Adrenal gland (tissue), 5 donors: ENCODE data around the gene DPY19L2.
"Not testable (repeated sequence)": the region's sequence is repeated elsewhere in the genome, so short reads cannot be mapped to it uniquely, and the experiment has no call there.

Source experiments
- POLR2A ChIP-seq, 2 donors: fragments of 450-650 bp; IDR thresholded peaks; one replicate each; pipeline ENCODE4 v1.6.1; 2017; ENCODE audit warnings: antibody characterized with exemption in 2 of 2, mild to moderate bottlenecking in 2 of 2, moderate library complexity in 1 of 2
- TF ChIP-seq, protein P1 (sequence below), 6 experiments: fragments of 450-650 bp in 4 of 6; fragments of 200-600 bp in 2 of 6; sonication (generic) in 1 of 6; IDR thresholded peaks; 1 replicate in 5 of 6; 2 replicates in 1 of 6; pipeline versions ENCODE4 v1.5.1 to v1.8.0; 2016 to 2021; ENCODE audit warnings: antibody characterized with exemption in 6 of 6, mild to moderate bottlenecking in 2 of 6, moderate library complexity in 1 of 6
- donor health status: DM: no; HTN: no; CAD: no.

DNA sequence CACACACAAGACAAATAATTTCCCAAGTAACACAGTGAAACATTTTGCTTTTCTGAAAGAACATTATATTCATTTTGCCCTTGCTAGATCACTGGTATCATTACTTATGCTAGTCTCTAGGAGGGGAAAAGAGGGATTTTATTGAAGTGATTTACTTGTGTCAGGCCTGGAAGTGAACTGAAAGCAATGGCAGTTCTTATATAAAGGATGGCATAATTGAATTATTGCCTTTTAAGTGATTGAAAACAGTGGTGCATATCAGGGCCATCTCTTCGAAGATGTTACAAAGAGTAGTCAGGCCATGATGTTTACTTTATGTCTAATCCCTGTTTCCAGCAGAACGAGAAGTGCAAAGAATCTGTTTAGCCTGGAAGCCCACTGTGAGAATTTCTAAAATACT lies 30.7 kb upstream of the DPY19L2 start:
- TF ChIP-seq POLR2A (IDR thresholded peaks at IDR 0.05) = not testable (repeated sequence)
- TF ChIP-seq, protein P1, sequence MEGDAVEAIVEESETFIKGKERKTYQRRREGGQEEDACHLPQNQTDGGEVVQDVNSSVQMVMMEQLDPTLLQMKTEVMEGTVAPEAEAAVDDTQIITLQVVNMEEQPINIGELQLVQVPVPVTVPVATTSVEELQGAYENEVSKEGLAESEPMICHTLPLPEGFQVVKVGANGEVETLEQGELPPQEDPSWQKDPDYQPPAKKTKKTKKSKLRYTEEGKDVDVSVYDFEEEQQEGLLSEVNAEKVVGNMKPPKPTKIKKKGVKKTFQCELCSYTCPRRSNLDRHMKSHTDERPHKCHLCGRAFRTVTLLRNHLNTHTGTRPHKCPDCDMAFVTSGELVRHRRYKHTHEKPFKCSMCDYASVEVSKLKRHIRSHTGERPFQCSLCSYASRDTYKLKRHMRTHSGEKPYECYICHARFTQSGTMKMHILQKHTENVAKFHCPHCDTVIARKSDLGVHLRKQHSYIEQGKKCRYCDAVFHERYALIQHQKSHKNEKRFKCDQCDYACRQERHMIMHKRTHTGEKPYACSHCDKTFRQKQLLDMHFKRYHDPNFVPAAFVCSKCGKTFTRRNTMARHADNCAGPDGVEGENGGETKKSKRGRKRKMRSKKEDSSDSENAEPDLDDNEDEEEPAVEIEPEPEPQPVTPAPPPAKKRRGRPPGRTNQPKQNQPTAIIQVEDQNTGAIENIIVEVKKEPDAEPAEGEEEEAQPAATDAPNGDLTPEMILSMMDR (IDR thresholded peaks at IDR 0.05) = not testable (repeated sequence)
